ENCODE results near the gene RHOU. TPM values are rescaled to one million over a fixed set of nuclear protein-coding genes. Genes with fewer than 3 reads are reported as not detected.

The RHOU gene
- total and polyA plus RNA-seq, 7 donors, result 5.7 to 90.9 (median 18.9) TPM

DNA sequence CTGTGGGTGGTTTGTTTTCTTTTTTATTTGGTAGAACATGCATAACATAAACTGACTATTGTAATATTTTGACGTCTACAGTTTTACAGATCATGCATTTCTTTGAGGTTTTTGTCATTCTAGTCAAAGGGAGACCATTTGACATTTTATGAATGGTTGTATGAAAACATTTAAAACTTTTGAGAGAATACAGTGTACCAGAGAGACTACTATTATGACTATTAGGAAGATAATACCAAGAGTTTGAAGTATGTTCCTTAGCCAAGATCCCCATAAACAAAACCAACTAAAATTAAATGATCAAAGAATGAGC is 37.3 kb upstream of the RHOU start:
- DNase-seq (no peak), ATAC-seq (no peak)
- Histone ChIP-seq H3K27ac (no peak overlapping the region), H3K9me3 (no peaks in the 10 kb centered on the region), H3K4me1 (no peaks in the 10 kb centered on the region), H3K27me3 (ENCODE audit: insufficient read depth in 3 of 3, low read length in 2 of 3) (peaks cover 0 to 2% (median 0%) of the 10 kb centered on the region in 3 donors), H3K4me3 (no peak overlapping the region), H3K36me3 (ENCODE audit: insufficient read depth in 1 of 2, low read depth in 1 of 2) (no peaks in the 10 kb centered on the region)
- WGBS, 3 donors, result 72 to 95% (median 92%) methylated on average over 1 of the region's 1 CpG
- TF ChIP-seq, protein P1, sequence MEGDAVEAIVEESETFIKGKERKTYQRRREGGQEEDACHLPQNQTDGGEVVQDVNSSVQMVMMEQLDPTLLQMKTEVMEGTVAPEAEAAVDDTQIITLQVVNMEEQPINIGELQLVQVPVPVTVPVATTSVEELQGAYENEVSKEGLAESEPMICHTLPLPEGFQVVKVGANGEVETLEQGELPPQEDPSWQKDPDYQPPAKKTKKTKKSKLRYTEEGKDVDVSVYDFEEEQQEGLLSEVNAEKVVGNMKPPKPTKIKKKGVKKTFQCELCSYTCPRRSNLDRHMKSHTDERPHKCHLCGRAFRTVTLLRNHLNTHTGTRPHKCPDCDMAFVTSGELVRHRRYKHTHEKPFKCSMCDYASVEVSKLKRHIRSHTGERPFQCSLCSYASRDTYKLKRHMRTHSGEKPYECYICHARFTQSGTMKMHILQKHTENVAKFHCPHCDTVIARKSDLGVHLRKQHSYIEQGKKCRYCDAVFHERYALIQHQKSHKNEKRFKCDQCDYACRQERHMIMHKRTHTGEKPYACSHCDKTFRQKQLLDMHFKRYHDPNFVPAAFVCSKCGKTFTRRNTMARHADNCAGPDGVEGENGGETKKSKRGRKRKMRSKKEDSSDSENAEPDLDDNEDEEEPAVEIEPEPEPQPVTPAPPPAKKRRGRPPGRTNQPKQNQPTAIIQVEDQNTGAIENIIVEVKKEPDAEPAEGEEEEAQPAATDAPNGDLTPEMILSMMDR (IDR thresholded peaks at IDR 0.05), result no peak
- intact Hi-C loops (cut with DNase I), result loop anchor here (2.0 to 10.0 kb wide), 2 partner anchors 19 to 527 kb away; no protein-coding TSS in a partner anchor

DNA sequence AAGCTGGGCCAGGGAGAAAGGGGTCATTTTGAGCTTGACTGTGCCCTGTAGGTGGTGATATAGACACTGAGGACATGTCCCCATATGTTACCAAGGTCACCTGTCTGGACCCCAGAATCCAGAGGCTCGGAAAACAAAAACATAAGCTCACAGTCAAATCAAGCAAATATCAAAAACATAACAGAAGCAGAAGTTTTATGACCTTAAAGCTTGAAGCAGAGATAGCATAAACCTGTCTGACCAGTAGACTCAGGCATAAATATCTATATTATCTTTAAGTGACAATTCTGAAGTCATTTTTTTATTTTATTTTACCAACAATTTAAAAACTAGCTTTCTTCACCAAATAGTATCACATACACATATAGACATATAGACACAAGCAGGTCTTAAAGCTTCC is 32.8 kb upstream of the RHOU start:
- no peaks in the 10 kb centered on the region for H3K27me3 ChIP-seq (ENCODE audit: insufficient read depth in 3 of 3, low read length in 2 of 3)
- DNase-seq (no peak), ATAC-seq (no peak)
- no peaks in the 10 kb centered on the region for H3K36me3 ChIP-seq (ENCODE audit: insufficient read depth in 1 of 2, low read depth in 1 of 2)
- TF ChIP-seq, protein P1 (IDR thresholded peaks at IDR 0.05), result no peak
- no peaks in the 10 kb centered on the region for H3K9me3 ChIP-seq
- no peak overlapping the region for H3K27ac ChIP-seq
- intact Hi-C loops (cut with DNase I), result no loop called here
- 92 to 95% (median 94%) methylated on average over 1 of the region's 1 CpG for WGBS, 3 donors
- no peaks in the 10 kb centered on the region for H3K4me1 ChIP-seq
- H3K4me3 ChIP-seq, result no peak overlapping the region

DNA sequence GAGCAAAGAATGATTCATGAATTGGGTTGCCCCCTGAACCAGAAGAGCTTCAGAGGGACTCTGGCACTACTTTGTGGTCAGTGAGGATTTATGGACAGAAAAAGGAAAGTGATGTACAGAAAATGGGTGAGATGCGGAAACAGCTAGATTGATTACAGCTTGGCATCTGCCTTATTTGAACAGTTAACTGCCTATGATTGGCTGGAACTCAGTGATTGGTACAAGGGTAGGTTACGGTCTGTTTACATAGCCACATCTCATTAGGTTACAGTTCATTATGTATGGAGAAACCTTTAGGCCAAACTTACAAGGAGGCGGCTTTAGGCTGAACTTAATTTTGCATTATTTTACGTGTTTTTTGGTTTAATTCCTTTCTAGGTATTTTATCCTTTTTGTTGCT is 29.0 kb upstream of the RHOU start:
- intact Hi-C loops (cut with DNase I), result no loop called here
- no peak for DNase-seq
- WGBS, 3 donors, result 96 to 97% (median 97%) methylated on average over 4 of the region's 4 CpGs

DNA sequence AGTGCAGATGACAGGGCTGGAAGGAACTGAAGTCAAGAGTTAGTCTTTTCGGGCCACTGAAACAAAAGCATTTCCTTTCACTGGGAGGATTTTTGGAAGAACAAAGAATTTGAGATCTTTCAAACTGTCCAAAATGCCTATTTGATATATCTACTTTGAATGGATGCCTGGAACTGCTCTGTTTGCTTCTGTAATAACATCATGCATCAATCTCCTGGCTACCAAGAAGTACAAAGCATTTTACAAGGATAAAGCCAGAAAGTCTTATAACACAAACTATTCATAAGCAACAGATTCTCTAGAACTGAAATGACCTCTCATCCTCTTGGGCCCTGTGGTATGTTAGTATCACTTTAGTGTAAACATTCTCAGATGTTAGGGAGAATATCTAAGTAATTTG is 18.2 kb upstream of the RHOU start:
- Histone ChIP-seq H3K4me1 (no peaks in the 10 kb centered on the region), H3K27ac (no peak overlapping the region), H3K9me3 (no peaks in the 10 kb centered on the region), H3K36me3 (ENCODE audit: insufficient read depth in 1 of 2, low read depth in 1 of 2) (no peaks in the 10 kb centered on the region), H3K4me3 (no peak overlapping the region), H3K27me3 (ENCODE audit: insufficient read depth in 3 of 3, low read length in 2 of 3) (no peaks in the 10 kb centered on the region)
- ATAC-seq (no peak), DNase-seq (no peak)
- intact Hi-C loops (cut with DNase I), result loop anchor here in 1 of 2 donors (2.0 kb wide), 1 partner anchor 18 kb away; no protein-coding TSS in a partner anchor
- TF ChIP-seq, protein P1 (IDR thresholded peaks at IDR 0.05), result no peak
- WGBS, 3 donors, result 41 to 53% (median 50%) methylated on average over 1 of the region's 1 CpG

More for the DNA sequence above, 29.0 kb upstream of the RHOU start:
- Histone ChIP-seq H3K36me3 (ENCODE audit: insufficient read depth in 1 of 2, low read depth in 1 of 2) (no peaks in the 10 kb centered on the region), H3K4me3 (no peak overlapping the region), H3K27me3 (ENCODE audit: insufficient read depth in 3 of 3, low read length in 2 of 3) (no peaks in the 10 kb centered on the region), H3K27ac (no peak overlapping the region), H3K9me3 (no peaks in the 10 kb centered on the region), H3K4me1 (no peaks in the 10 kb centered on the region)
- TF ChIP-seq, protein P1 (IDR thresholded peaks at IDR 0.05), result no peak
- no peak for ATAC-seq

DNA sequence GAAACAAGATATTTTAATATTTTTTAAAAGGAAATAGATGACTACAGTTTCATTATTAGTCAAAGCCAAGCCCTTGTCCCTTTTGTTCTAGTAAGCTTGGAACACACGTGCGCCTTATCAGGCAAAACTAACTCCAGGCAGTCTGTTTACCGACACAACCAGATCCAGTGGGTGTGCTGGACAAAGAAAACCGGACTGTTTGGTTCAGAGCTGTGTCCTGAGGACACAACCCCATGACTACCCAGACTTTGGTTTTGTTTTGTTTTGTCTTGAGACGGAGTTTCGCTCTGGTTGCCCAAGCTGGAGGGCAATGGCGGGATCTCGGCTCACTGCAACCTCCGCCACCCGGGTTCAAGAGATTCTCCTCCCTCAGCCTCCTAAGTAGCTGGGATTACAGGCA is 13.9 kb upstream of the RHOU start:
- intact Hi-C loops (cut with DNase I), result no loop called here
- Histone ChIP-seq H3K27me3 (ENCODE audit: insufficient read depth in 3 of 3, low read length in 2 of 3) (peaks cover 0 to 3% (median 0%) of the 10 kb centered on the region in 3 donors), H3K9me3 (no peaks in the 10 kb centered on the region), H3K4me1 (no peaks in the 10 kb centered on the region), H3K36me3 (ENCODE audit: insufficient read depth in 1 of 2, low read depth in 1 of 2) (no peaks in the 10 kb centered on the region), H3K27ac (no peak overlapping the region), H3K4me3 (no peak overlapping the region)
- no peak for DNase-seq
- ATAC-seq, result no peak
- TF ChIP-seq, protein P1 (IDR thresholded peaks at IDR 0.05), result no peak
- 91 to 96% (median 93%) methylated on average over 10 of the region's 10 CpGs for WGBS, 3 donors

Measured in psoas muscle (tissue), 8 donors.